ENCODE results near the gene ZNF532.
A peak's percentile ranks its signal among the peaks of the same experiment; 100 is the strongest.

The ZNF532 gene

GRCh38 chr18:59011289-59011688, 146.6 kb downstream of the ZNF532 start:
- TF ChIP-seq, protein P1, sequence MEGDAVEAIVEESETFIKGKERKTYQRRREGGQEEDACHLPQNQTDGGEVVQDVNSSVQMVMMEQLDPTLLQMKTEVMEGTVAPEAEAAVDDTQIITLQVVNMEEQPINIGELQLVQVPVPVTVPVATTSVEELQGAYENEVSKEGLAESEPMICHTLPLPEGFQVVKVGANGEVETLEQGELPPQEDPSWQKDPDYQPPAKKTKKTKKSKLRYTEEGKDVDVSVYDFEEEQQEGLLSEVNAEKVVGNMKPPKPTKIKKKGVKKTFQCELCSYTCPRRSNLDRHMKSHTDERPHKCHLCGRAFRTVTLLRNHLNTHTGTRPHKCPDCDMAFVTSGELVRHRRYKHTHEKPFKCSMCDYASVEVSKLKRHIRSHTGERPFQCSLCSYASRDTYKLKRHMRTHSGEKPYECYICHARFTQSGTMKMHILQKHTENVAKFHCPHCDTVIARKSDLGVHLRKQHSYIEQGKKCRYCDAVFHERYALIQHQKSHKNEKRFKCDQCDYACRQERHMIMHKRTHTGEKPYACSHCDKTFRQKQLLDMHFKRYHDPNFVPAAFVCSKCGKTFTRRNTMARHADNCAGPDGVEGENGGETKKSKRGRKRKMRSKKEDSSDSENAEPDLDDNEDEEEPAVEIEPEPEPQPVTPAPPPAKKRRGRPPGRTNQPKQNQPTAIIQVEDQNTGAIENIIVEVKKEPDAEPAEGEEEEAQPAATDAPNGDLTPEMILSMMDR (conservative IDR thresholded peaks at IDR 0.05) = no peak

GRCh38 chr18:59011786-59012185, 147.1 kb downstream of the ZNF532 start:
- TF ChIP-seq, protein P1 (conservative IDR thresholded peaks at IDR 0.05) = no peak
- peak overlapping the region; percentile 97 for H3K27ac ChIP-seq

More at GRCh38 chr18:59011289-59011688, 146.6 kb downstream of the ZNF532 start:
- peak overlapping the region; percentile 97 for H3K27ac ChIP-seq

- H3K27ac ChIP-seq = peak overlapping the region; percentile 97
- TF ChIP-seq, protein P1 (conservative IDR thresholded peaks at IDR 0.05) = no peak
These were observed 148.4 kb downstream of the ZNF532 start for GRCh38 chr18:59012815-59013705.

- TF ChIP-seq, protein P1 (conservative IDR thresholded peaks at IDR 0.05) = no peak
- H3K27ac ChIP-seq = peak overlapping the region; percentile 97
These were observed 149.1 kb downstream of the ZNF532 start for GRCh38 chr18:59013744-59014143.

- TF ChIP-seq, protein P1 (conservative IDR thresholded peaks at IDR 0.05) = no peak
- H3K27ac ChIP-seq = peak overlapping the region; percentile 97; the same call in 1 of the 2 replicates
These were observed 151.0 kb downstream of the ZNF532 start for GRCh38 chr18:59015531-59016152.

DNA sequence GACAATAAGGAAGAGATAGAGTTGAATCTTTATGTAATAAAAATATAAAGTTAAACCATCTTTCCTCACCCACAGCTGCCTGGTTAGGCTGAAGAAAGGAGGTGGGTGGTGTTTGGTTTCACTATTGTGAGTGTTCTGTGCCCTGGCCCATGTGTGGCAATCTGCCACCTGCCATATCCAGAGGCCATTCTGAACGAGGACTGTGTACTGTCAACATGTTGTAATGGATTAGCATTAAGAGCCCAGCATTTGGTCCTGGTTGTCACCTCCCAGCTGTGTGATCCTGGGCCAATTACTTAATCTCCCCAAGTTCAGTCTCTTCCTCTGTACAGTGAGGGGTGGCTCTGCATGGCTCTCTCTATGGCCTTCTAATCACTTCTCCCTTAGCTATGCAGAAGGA, 156.8 kb downstream of the ZNF532 start:
- H3K27ac ChIP-seq = no peak overlapping the region

More for the DNA sequence above, 156.8 kb downstream of the ZNF532 start:
- TF ChIP-seq, protein P1 (conservative IDR thresholded peaks at IDR 0.05) = no peak
